Measurements from ENCODE around the gene ACTN1. TPM values are rescaled to one million over a fixed set of nuclear protein-coding genes. Genes with fewer than 3 reads are reported as not detected.

ACTN1 gene
- total and polyA plus RNA-seq, 10 of the 15 experiments (the other 5 are each of a cell fraction or from before 2014, with no cell fraction given), result 0.14 to 39.4 (median 2.6) TPM

DNA sequence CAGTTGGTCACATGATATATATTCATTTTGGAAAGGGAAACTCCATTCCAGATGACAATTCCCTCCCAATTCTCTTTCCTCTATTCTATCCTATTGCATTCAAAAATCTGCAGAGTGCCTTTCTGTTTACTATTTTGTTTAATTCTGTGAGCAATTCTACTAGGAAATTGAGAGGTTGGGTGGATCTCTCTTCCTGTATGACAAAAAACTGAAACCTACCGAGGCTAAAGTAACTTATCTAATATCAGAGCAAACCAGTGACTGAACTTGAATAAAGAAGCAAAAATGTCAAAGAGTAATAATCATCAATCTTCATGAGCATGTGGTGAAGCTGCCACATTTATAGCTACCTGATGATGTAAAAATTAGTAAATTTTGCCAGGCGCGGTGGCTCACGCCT is 16.6 kb upstream of the ACTN1 start (continued):
- TF ChIP-seq SUZ12 (IDR thresholded peaks at IDR 0.05; ENCODE audit: unreplicated experiment) (no peak), MTA3 (IDR thresholded peaks at IDR 0.05; ENCODE audit: borderline replicate concordance, low read length) (no peak), PML (IDR thresholded peaks at IDR 0.05; ENCODE audit: low read length) (no peak), GATAD2B (conservative IDR thresholded peaks at IDR 0.05; ENCODE audit: low read depth) (no peak), CHD4 (IDR thresholded peaks at IDR 0.05) (no peak)

DNA sequence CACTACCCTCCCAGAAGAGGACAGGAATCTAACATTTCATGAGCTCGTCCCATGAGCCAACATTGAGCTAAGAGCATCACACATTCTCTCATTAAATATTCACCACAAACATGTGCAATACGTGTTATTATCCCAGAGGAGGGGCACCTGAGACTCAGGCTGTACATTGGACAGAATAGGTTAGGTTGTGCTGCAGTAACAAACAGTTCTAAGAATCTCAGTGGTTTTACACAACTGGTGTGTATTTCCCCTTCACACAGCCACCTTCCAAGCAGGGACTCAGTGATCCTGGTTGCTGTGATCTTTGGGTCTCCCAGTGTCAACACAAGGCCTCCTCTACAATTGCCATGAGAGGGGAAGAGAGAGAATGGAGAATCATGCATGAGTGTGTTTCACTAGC is 15.0 kb upstream of the ACTN1 start:
- WGBS (ENCODE audit: insufficient coverage, insufficient replicate concordance, low lambda C conversion rate, missing lambda C conversion rate), result 0% methylated on average over 2 of the region's 2 CpGs
- FAIRE-seq (no peak), DNase-seq (ENCODE audit: low read depth, low spot score) (no peak), ATAC-seq (no peak)
- SMC1A ChIA-PET (ENCODE audit: uncharacterized antibody, unreplicated experiment), result no interaction called here
- no peaks in the 10 kb centered on the region; a peak in 2 of 4 replicates for H3K27me3 ChIP-seq (replicated peaks in 1 of 2; ENCODE audit: control insufficient read depth in 2 of 2, insufficient read depth in 2 of 2, low read length in 1 of 2)
- in situ Hi-C loops (cut with MboI), result no loop called here
- no peaks in the 10 kb centered on the region; the same call in 2 of the 3 replicates for H3K9me3 ChIP-seq (replicated peaks; ENCODE audit: control insufficient read depth, insufficient read depth, low read length)
- no peak overlapping the region for H3K9ac ChIP-seq (ENCODE audit: control insufficient read depth, insufficient read depth, low read length)
- no peak overlapping the region for H2AFZ ChIP-seq (ENCODE audit: control insufficient read depth, low read depth, low read length)
- no peaks in the 10 kb centered on the region for H3K4me1 ChIP-seq (ENCODE audit: control insufficient read depth, insufficient read depth, low read length)
- BruUV-seq (replicated peaks), result no TSS peak
- POLR2A ChIA-PET, result no interaction called here
- RAD21 ChIA-PET (ENCODE audit: unreplicated experiment), result no interaction called here
- CTCF ChIA-PET, result interaction anchor here (1.3 kb wide), 1 partner anchor 79 kb away, joined by 3 read pairs; no protein-coding TSS in a partner anchor
- H3K4me2 ChIP-seq (ENCODE audit: control insufficient read depth, insufficient read depth), result no peak overlapping the region
- no peak overlapping the region for H3K4me3 ChIP-seq
- H3K79me2 ChIP-seq (ENCODE audit: control insufficient read depth, insufficient read depth, low read length), result no peaks in the 10 kb centered on the region
- H3K36me3 ChIP-seq (ENCODE audit: control insufficient read depth in 2 of 2, insufficient read depth in 2 of 2, low read length in 1 of 2), result no peaks in the 10 kb centered on the region
- intact Hi-C loops (cut with micrococcal nuclease; ENCODE audit: unreplicated experiment), result no loop called here
- no peak overlapping the region for H3K27ac ChIP-seq (ENCODE audit: control insufficient read depth, insufficient read depth)
- H4K20me1 ChIP-seq (ENCODE audit: control insufficient read depth, insufficient read depth), result no peaks in the 10 kb centered on the region
- TF ChIP-seq STAT1 (conservative IDR thresholded peaks at IDR 0.05) (no peak), NFXL1 (IDR thresholded peaks at IDR 0.05; ENCODE audit: borderline replicate concordance) (no peak), USF2 (IDR thresholded peaks at IDR 0.05; ENCODE audit: borderline replicate concordance, low read depth, low read length) (no peak), CTCF (IDR thresholded peaks at IDR 0.05 in 2 of 3, conservative IDR thresholded peaks at IDR 0.05 in 1 of 3; ENCODE audit: control insufficient read depth in 2 of 3, extremely low read depth in 1 of 3, insufficient read depth in 1 of 3, low read depth in 3 of 3, low read length in 3 of 3) (no peak), ZZZ3 (IDR thresholded peaks at IDR 0.05; ENCODE audit: control insufficient read depth, insufficient read length, low read depth) (no peak), ZNF217 (IDR thresholded peaks at IDR 0.05) (no peak), CREB1 (IDR thresholded peaks at IDR 0.05; ENCODE audit: low read depth) (no peak), SMAD1 (IDR thresholded peaks at IDR 0.05; ENCODE audit: low read depth, partially characterized antibody) (no peak), HCFC1 (IDR thresholded peaks at IDR 0.05; ENCODE audit: low read length) (no peak), MTA2 (IDR thresholded peaks at IDR 0.05; ENCODE audit: low read depth) (no peak), DPF2 (IDR thresholded peaks at IDR 0.05) (no peak), CBFB (IDR thresholded peaks at IDR 0.05; ENCODE audit: low read depth) (no peak), NR2F1 (conservative IDR thresholded peaks at IDR 0.05) (no peak), SMC3 (IDR thresholded peaks at IDR 0.05; ENCODE audit: borderline replicate concordance, low read length) (no peak)
- TF ChIP-seq, protein P1, sequence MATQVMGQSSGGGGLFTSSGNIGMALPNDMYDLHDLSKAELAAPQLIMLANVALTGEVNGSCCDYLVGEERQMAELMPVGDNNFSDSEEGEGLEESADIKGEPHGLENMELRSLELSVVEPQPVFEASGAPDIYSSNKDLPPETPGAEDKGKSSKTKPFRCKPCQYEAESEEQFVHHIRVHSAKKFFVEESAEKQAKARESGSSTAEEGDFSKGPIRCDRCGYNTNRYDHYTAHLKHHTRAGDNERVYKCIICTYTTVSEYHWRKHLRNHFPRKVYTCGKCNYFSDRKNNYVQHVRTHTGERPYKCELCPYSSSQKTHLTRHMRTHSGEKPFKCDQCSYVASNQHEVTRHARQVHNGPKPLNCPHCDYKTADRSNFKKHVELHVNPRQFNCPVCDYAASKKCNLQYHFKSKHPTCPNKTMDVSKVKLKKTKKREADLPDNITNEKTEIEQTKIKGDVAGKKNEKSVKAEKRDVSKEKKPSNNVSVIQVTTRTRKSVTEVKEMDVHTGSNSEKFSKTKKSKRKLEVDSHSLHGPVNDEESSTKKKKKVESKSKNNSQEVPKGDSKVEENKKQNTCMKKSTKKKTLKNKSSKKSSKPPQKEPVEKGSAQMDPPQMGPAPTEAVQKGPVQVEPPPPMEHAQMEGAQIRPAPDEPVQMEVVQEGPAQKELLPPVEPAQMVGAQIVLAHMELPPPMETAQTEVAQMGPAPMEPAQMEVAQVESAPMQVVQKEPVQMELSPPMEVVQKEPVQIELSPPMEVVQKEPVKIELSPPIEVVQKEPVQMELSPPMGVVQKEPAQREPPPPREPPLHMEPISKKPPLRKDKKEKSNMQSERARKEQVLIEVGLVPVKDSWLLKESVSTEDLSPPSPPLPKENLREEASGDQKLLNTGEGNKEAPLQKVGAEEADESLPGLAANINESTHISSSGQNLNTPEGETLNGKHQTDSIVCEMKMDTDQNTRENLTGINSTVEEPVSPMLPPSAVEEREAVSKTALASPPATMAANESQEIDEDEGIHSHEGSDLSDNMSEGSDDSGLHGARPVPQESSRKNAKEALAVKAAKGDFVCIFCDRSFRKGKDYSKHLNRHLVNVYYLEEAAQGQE (IDR thresholded peaks at IDR 0.05; ENCODE audit: low read depth, low read length), result no peak

Data from GM12878 (cell line).